Activated CD4-positive, alpha-beta T cell treated with anti-CD3 and anti-CD28 coated beads, Interleukin-2, Interleukin-4, amounts not matched to agents 100 ng/mL and 50 ng/mL, durations not matched to agents 16 hours and 8 hours (primary cell): Measurements from ENCODE around the gene SLC12A5.
A peak's percentile ranks its signal among the peaks of the same experiment; 100 is the strongest.
"Not testable (repeated sequence)": the region's sequence is repeated elsewhere in the genome, so short reads cannot be mapped to it uniquely, and the experiment has no call there.

Source experiments
- DNase-seq: peaks from one replicate; pipeline ENCODE4 v3.0.0-alpha.2; 2020; ENCODE audit warnings: low spot score

Gene SLC12A5

DNA sequence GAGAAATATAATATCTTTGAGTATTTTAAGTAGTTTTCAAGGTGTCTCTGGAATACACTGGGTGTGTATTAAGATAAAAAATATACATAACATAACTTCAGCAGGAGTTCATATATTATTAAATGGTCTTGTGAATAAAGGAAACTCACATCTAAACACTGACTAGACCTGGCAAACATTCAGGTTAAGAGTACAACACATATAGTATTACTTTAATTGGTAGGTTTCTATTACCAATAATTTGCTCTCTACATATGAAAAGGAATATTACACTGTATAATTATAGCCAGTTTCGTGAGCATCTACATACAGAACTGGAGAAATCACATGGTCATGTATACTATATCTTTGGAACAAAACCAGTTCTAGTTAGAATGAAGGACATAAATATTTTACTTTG lies 52.1 kb downstream of the SLC12A5 start:
- no peak for DNase-seq

DNA sequence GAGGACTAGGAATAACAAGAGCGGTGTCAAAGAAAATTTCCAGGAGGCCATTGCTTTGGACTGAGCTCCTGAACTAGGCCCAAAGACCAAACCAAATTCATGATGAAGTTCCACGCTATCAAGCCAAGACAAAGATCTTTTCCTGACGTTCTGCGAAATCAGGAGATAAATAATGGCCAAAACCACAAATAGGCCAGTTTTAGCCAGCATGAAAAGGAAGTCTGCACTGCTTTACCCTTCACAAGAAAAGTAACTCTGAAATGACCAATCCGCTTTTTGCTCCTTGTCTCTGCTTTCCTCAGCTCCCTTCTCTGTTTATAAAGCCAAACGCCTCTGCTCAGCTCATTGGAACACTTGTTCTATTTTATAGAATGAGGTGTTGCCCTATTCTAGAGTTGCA lies 54.1 kb downstream of the SLC12A5 start:
- DNase-seq = no peak

DNA sequence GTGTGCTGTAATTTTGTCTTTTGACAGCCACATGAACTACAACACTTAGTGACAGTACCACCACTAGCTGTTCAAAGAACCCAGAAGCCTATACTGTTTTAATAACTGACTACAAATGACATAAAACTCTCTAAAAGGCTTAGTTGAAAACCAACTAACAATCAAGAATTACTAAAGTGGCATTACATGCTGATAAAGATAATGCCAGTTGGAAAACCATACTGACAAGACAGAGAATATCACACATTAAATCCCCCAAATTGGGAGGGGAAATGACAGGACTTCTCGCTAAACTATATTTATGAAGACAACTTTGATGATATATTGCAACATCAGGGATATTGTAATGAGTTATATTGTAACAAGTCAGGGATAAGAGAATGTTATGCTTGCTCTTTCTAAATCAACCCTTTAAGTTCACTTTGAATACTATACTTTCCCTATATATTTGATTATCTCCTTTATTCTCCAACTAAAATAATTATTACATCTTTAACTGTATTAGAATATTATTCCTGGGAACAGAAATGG lies 54.6 kb downstream of the SLC12A5 start:
- no peak for DNase-seq

DNA sequence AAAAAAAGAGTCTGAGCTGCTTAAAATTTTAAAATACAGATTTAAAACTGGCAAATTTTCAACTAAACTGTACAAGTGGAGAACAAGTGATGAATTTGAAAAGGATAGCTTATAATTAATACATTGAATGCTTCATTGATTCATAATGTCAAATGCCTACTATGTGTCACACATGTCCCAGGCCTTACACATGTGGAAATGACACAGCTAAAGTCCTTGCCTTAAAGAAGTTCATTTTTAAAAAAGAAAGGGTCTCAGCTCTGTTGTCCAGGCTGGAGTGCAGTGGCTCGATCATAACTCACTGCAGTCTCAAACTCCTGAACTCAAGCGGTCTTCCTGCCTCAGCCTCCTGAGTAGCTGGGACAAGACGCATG lies 55.8 kb downstream of the SLC12A5 start:
- no peak for DNase-seq

DNA sequence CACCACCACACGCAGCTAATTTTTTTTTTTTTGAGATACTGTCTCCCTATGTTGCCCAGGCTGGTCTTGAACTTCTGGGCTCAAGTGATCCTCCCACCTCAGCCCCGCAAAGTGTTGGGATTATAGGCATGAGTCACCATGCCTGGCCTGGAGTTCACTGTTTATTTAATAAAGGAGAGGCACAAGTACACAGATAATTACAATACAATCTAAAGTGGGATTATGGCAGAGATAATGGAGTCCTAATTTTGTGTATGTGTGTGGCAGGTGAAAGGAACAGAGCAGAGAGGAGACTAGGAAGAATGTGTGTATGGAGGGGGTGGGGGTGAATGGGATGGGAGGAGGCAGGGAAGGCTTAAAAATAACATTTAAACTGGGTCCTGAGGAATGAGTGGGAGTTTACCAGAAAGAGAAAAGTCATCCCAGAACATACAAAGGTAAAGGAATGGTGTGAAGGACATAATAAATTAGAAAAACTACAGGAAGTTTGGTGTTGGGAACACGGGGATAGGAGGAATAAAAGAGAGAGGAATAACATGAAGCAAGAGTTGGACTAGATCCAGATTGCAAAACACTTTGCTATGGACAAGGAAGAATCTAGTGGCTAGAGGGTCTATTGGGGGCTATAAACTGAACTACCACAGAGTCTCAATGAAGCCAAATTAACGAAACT lies 56.3 kb downstream of the SLC12A5 start:
- no peak for DNase-seq

DNA sequence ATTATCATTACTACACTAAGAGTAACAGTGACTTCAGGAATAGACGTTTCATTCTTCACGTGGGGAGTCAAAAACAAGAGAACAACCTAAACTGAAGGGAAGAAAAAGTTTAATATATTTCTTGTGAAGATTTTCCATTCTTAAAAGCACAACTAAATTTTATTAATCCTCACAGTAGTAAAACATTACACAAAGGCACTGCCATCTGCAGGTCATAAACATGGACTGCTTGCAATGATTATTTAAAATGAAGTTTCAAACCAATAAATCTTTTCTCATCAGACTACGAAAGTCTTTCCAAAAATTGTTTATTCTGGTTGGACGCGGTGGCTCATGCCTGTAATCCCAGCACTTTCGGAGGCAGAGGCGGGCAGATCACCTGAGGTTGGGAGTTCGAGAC lies 58.1 kb downstream of the SLC12A5 start:
- no peak for DNase-seq

DNA sequence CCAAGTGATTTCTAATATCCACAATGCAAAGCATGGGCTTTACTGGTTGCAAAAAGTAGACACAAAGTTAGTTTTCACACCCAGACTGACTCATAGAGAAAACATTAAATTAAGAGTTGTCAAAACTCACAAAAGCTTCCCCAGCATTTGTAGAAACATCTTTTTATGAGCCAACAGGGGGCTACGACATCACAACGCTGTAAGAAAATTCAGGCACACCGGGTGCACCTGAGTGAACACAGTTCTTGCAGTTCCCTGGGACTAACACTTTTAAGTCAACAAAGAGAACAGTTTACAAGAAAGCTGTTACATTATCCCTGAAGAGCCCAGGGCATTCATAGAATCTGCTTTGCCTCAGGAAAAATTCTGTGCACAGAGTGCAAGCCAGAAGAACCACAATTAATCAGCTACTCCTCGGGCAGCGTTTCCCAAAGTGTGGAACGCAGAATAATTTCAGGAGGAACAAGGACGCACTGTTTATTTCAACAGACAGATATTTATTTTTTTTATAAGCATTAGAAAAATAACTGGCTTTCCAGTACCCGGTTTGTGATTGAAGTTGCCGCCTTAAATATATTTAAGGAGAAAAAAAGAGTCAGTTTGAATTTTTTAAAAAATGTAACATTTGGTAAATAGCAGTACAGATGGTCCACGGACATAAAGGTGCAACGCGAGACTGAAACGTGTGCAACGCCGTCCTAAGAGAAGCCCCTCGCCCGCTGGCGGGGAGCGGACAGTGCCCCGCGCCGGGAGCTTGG lies 59.6 kb downstream of the SLC12A5 start:
- DNase-seq = peak; percentile 37

DNA sequence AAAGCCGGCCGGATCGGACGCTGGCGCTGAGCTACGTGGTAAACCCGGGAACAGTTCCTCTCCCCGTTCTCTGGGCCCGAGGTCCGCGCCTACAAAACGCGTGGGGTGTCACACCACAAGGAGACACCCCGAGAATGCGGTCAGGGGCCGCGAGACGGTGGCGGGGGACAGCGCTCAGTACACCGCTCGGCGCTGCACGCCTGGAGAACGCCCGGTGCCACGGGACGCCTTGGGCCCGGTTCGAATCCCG lies 60.1 kb downstream of the SLC12A5 start:
- DNase-seq = peak; percentile 52

DNA sequence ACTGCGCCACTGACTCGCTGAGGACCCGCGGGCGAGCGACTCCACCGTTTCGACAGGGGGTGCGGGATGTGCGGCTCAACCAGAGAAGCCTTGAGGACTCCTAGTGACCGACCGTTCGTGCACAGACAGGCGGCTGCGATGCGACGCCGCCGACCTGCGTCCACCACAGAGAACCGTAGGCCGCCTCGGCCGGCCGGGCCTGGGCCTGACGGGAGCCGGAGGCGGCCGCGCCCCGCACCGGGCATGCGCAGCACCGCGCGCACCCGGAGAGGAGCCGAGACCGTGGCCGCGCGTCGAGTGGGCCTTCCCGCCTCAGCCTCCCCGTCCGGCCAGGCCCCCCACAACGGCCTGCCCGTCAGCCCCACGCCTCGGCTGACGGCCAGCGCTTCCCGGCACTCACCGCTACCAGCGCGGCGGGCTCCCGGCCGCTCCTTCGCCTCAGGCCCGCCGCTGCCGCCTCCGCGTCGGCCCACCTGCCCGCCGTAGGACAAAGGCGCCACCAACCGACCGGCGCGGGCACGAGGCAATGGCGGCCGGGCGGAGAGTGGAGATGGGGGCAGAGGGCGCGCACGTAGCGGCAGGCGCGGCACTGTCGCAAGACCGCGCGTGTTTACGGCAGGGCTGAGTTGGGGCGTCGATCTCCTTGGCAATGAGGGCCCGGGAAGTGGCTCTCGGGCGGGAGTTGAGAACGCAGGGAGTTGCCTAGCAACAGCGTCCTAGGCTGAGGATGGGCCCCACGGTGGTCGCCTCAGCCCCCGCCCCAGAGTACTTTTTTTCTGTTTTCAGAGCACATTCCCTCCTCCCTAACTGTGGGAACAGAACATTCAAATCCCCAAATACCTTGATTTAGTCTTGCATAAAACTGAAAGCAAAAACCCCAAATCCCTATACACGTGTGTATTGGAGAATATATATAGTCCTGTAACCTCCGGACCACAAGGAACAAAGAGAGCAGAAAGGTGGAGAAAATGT lies 60.7 kb downstream of the SLC12A5 start, which contains the start of gene NCOA5:
TSS of gene NCOA5 (minus strand) at position 546 of the 972 bp plus-strand sequence. CDS start 10,538 bp downstream, outside the sequence.
- peak; percentile 96 for DNase-seq

DNA sequence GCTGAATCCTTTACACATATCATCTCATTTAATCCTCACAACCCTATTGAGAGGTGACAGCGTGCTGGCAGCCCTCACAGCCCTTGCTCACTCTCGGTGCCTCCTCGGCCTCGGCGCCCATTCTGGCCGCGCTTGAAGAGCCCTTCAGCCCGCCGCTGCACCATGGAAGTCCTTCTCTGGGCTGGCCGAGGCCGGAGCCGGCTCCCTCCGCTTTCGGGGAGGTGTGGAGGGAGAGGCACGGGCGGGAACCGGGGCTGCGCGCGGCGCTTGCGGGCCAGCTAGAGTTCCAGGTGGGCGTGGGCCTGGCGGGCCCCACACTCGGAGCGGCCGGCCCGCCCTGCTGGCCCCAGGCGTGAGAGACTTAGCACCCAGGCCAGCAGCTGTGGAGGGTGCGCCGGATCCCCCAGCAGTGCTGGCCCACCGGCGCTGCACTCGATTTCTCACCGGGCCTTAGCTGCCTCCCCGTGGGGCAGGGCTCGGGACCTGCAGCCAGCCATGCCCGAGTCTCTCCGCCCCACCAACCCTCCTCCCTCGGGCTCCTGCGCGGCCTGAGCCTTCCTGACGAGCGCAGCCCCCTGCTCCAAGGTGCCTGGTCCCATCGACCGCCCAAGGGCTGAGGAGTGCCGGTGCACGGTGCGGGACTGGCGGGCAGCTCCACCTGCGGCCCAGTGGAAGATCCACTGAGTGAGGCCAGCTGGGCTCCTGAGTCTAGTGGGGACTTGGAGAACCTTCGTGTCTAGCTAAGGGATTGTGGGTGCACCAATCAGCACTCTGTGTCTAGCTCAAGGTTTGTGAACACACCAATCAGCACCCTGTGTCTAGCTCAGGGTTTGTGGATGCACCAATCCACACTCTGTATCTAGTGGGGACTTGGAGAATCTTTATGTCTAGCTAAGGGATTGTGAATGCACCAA lies 62.9 kb downstream of the SLC12A5 start:
- DNase-seq = not testable (repeated sequence)

DNA sequence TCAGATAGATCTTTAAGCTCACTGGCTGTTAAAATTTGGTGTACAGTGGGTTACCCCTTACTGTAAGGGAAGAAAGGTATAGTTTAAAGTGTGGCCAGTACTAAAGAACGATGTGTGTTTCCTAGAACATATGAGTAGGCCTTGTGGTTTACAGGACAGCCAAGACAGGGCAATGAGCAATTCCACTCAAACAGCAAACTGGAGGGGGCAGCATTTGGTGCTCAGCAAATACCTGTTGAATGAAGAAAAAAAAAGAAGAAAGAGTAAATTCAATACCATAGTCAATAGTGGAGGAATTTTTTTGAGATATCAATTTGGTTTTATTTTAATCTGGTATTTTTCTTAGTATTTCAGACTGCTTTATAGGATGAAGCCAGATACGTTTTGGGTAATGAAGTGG lies 64.5 kb downstream of the SLC12A5 start:
- no peak for DNase-seq

DNA sequence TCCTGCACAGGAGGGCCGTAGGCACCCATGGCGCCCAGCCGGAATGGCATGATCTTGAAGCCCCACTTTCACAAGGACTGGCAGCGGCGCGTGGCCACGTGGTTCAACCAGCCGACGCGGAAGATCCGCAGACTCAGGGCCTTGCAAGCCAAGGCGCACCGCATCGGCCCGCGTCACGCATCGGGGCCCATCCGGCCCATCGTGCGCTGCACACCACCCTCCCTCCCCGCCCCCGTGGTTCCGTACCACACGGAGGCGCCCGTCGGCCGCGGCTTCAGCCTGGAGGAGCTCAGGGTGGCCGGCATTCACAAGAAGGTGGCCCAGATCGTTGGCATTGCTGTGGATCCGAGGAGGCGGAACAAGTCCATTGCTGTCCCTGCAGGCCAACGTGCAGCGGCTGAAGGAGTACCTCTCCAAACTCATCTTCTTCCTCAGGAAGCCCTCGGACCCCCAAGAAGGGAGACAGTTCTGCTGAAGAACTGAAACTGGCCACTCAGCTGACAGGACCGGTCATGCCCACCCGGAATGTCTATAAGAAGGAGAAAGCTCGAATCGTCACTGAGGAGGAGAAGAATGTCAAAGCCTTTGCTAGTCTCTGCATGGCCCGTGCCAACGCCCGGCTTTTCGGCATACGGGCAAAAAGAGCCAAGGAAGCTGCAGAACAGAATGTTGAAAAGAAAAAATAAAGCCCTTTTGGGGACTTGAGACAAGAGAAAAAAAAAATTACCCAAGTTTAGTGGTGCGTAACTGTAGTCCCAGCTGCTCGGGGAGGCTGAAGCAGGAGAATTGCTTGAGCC lies 70.7 kb downstream of the SLC12A5 start:
- DNase-seq = no peak

DNA sequence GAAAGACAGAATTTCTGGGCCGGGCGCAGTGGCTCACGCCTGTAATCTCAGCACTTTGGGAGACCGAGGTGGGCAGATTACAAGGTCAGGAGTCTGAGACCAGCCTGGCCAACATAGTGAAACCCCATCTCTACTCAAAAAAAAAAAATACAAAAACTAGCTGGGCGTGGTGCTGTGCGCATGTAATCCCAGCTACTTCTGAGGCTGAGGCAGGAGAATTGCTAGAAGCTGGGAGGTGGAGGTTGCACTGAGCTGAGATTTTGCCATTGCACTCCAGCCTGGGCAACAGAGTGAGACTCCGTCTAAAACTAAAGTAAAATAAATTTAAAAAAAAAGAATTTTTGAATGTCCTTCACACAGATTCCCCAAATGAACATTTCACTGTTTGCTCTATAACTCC lies 71.4 kb downstream of the SLC12A5 start:
- not testable (repeated sequence) for DNase-seq

DNA sequence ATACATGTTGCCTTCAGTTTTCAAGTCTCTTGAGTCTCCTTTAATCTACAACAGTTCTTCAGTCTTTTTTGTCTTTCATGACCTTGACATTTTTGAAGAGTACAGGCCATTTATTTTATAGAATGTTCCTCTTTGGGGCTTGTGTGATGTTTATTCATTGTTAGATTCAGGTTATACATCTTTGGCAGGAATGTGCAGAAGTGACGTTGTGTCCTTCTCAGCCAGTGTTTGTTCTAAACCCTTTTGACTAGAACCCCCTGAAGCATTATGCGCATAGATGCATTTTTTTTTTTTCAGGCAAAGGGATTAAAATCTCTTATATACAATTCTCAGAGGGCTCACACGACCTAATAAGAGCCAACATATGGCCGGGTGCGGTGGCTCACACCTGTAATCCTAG lies 72.0 kb downstream of the SLC12A5 start:
- no peak for DNase-seq

DNA sequence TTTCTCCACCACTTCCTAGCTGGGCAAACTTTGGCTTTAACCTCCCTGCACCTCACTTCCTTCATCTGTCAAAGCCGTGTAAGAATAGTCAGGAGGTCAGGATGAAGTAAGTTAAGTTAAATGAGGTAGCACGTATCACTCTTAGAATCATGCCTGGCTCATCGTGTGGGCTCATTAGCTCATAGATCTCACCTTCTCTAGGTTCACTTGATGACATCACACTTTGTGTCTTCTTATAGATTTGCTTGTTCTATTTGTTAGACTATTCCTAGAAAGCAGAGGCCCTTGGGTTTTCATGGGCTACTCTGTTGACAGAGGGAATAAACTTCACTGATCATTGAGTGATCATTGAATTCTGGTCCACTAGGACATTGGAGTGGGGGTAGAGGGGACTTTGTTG lies 72.9 kb downstream of the SLC12A5 start:
- no peak for DNase-seq

DNA sequence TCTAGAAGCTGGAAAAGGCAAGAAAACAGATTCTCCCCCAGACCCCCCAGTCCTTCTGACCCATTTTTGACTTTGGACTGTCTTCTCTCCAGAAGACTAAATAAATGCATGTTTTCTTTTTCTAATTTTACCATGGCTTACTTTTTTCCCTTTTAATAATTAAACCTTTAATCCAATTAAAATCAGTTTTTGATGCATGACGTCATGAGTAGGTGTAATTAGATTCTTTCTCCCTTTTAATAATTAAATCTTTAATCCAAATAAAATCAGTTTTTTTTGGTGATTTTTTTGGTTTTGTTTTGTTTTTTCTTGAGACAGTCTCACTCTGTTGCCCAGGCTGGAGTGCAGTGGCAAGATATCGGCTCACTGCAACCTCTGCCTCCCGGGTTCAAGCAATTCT lies 73.9 kb downstream of the SLC12A5 start:
- DNase-seq = no peak

DNA sequence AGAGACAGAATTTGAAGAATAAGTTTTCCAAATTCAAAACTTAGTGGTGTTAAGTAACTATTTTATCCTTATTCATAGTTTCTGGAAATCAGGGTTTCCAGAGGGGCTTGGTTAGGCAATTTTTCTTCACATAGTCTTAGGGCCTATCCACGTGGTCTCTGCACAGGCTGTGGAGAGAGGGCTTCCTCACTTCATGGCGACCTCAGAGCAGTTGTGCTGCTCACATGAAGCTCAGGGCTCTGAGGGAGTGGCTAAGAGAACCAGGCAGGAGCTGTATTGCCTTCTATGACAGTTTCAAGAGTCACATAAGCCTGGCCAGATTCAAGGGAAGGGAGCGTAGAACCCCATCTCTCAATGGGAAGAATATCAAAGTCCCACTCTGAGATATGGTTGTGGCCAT lies 75.2 kb downstream of the SLC12A5 start:
- DNase-seq = no peak

DNA sequence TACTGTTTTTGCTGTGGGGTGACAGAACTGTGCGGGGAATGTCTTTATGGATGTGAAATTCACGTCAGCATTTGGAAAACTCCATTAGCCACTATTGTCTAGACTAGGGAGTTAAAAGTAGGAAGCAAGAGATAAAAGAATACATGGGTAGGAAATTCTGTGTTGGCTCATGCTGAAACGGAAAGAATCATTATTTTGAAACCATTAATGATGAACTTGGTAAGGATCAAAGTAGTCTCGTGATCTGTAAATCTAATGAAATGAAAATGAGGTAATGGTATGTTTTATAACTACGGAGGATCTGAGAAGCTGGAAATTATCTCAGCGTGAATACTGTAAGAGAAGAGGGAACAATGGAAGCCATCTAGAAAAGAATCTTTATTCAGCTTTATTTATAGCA lies 78.0 kb downstream of the SLC12A5 start:
- no peak for DNase-seq

DNA sequence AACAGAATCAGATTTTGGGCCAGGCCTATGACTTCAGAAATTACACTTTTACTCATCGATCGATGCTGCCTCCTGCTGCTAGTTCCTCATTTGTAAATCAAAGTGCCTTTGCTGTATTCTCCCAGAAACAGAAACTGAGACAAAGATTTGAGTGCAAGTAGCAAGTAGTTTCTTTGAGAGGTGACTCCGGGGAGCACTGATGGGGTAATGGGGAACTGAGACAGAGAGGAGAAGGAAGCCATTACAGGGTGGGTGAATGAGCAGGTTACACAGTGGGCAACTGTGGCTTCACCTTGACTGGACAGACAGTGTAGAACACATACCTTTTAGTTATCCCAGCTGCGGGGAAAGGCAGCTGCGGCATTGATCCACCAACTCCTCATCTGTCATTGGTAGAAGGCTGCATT lies 79.4 kb downstream of the SLC12A5 start:
- no peak for DNase-seq

DNA sequence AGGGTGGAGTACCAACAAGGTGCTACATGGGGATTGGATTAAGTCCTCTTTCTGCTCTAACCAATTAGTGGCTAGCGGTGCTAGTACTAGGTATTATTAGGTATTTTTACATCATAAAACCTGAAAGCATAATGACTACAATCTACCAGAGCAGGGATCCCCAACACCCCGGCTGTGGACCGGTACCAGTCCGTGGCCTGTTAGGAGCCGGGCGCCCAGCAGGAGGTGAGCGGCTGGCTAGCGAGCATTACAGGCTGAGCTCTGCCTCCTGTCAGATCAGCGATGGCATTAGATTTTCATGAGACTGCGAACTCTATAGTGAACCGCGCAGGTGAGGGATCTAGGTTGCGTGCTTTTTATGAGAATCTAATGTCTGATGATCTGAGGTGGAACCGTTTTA lies 80.0 kb downstream of the SLC12A5 start:
- DNase-seq = no peak
